HCT116 (cell line): ENCODE measurements around the gene GTPBP1.

ENCODE experiments used
- CBX3 ChIP-seq: IDR thresholded peaks from 2 replicates; pipeline ENCODE4 v1.6.1; 2012; ENCODE audit warnings: low read depth
- CEBPB ChIP-seq: IDR thresholded peaks from 2 replicates; pipeline ENCODE4 v1.6.1; 2012; ENCODE audit warnings: low read depth
- ELF1 ChIP-seq: IDR thresholded peaks from 2 replicates; pipeline ENCODE4 v1.6.1; 2012; ENCODE audit warnings: low read depth, borderline replicate concordance
- EZH2 ChIP-seq: fragments of 200-600 bp; sonication (generic); IDR thresholded peaks from 2 replicates; pipeline ENCODE4 v1.6.1; 2017; ENCODE audit warnings: antibody characterized with exemption, mixed run types
- EZH2phosphoT487 ChIP-seq: fragments of 200-600 bp; IDR thresholded peaks from 2 replicates; pipeline ENCODE4 v1.6.1; 2018; ENCODE audit warnings: antibody characterized with exemption, borderline replicate concordance
- POLR2A ChIP-seq: IDR thresholded peaks from 2 replicates; pipeline ENCODE4 v1.7.0; 2011; ENCODE audit warnings: borderline replicate concordance; ENCODE audit not compliant: insufficient read depth, insufficient read length; ENCODE audit errors: extremely low read depth
- POLR2AphosphoS5 ChIP-seq: IDR thresholded peaks from 2 replicates; pipeline ENCODE4 v1.6.1; 2011; ENCODE audit warnings: mild to moderate bottlenecking, low read depth, low read length, moderate library complexity
- TCF7L2 ChIP-seq: IDR thresholded peaks from 2 replicates; pipeline ENCODE4 v1.7.0; 2011; ENCODE audit warnings: borderline replicate concordance, inconsistent platforms; ENCODE audit not compliant: insufficient read depth, insufficient read length; ENCODE audit errors: extremely low read depth
- ZFX ChIP-seq: fragments of 450-650 bp; IDR thresholded peaks from 2 replicates; pipeline ENCODE4 v1.6.1; 2017
- ZNF274 ChIP-seq: fragments of 200-500 bp; sonication (Bioruptor generic); IDR thresholded peaks from 2 replicates; pipeline ENCODE4 v1.6.1; 2014; ENCODE audit warnings: mild to moderate bottlenecking, low read depth, low read length, inconsistent platforms
- TF ChIP-seq, protein P1 (sequence below), 3 experiments: fragments of 200-600 bp in 1 of 3; sonication (generic) in 1 of 3; IDR thresholded peaks in 2 of 3; conservative IDR thresholded peaks in 1 of 3; 2 replicates each; pipeline ENCODE4 v1.5.1; 2012 to 2017; ENCODE audit warnings: low read depth in 2 of 3, low read length in 2 of 3, antibody characterized with exemption in 1 of 3, borderline replicate concordance in 1 of 3, control low read depth in 1 of 3, mild to moderate bottlenecking in 1 of 3, mixed read lengths in 1 of 3, mixed run types in 1 of 3, moderate library complexity in 1 of 3; ENCODE audit not compliant: insufficient read depth in 1 of 3
- TF ChIP-seq, protein P2 (sequence below): IDR thresholded peaks from 2 replicates; pipeline ENCODE4 v1.6.1; 2012
- TF ChIP-seq, protein P3 (sequence below): IDR thresholded peaks from 2 replicates; pipeline ENCODE4 v1.6.1; 2012; ENCODE audit warnings: low read depth
- TF ChIP-seq, protein P4 (sequence below): IDR thresholded peaks from 2 replicates; pipeline ENCODE4 v1.6.1; 2012

DNA sequence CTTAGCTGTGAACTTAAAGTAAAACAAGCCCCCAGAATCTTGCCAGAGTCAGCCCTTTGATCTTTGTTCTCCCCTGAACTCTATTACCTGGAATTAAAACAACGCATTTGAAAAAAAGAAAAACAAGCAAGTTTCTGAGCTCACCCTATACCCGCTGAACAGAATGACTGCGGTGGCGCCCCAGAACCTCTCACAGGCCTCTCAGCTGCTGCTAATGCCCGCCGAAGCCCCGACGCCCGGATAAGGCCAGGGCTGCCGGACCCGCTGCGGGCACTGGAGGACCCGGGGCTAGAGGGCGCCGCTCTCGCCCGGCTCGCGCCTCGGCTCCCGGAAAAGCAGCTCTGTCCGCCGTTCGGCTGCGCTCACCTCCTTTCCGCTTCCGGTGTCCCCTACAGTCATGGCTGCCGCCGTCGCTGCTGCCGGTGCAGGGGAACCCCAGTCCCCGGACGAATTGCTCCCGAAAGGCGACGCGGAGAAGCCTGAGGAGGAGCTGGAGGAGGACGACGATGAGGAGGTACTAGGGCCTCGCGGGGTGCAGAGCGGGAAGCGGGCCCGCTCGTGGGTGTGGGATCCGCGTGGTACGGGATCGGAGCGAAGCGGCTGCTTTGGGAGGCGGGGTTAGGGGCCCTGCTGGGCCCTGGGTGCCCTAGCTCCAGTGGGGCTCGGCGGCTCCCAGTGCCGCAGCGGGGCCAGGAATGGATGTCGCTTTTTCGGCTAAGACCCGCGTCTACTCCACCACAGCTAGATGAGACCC lies 24.0 kb upstream of the GTPBP1 start, which contains the start of gene TOMM22:
- TF ChIP-seq, protein P1, sequence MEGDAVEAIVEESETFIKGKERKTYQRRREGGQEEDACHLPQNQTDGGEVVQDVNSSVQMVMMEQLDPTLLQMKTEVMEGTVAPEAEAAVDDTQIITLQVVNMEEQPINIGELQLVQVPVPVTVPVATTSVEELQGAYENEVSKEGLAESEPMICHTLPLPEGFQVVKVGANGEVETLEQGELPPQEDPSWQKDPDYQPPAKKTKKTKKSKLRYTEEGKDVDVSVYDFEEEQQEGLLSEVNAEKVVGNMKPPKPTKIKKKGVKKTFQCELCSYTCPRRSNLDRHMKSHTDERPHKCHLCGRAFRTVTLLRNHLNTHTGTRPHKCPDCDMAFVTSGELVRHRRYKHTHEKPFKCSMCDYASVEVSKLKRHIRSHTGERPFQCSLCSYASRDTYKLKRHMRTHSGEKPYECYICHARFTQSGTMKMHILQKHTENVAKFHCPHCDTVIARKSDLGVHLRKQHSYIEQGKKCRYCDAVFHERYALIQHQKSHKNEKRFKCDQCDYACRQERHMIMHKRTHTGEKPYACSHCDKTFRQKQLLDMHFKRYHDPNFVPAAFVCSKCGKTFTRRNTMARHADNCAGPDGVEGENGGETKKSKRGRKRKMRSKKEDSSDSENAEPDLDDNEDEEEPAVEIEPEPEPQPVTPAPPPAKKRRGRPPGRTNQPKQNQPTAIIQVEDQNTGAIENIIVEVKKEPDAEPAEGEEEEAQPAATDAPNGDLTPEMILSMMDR (IDR thresholded peaks at IDR 0.05 in 2 of 3, conservative IDR thresholded peaks at IDR 0.05 in 1 of 3; ENCODE audit: borderline replicate concordance in 1 of 3, insufficient read depth in 1 of 3, low read depth in 2 of 3, low read length in 2 of 3) = peak; percentile 58 to 72 (median 64); a peak in 5 of 6 replicates
- TF ChIP-seq, protein P2, sequence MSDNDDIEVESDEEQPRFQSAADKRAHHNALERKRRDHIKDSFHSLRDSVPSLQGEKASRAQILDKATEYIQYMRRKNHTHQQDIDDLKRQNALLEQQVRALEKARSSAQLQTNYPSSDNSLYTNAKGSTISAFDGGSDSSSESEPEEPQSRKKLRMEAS = peak; percentile 84
- TF ChIP-seq POLR2AphosphoS5 (peak; percentile 84), ZFX (peak; percentile 81), ZNF274 (no peak), POLR2A (peak; percentile 77), EZH2 (no peak), CBX3 (peak; percentile 93), EZH2phosphoT487 (no peak), TCF7L2 (no peak), ELF1 (peak; percentile 73), CEBPB (no peak)
- TF ChIP-seq, protein P3, sequence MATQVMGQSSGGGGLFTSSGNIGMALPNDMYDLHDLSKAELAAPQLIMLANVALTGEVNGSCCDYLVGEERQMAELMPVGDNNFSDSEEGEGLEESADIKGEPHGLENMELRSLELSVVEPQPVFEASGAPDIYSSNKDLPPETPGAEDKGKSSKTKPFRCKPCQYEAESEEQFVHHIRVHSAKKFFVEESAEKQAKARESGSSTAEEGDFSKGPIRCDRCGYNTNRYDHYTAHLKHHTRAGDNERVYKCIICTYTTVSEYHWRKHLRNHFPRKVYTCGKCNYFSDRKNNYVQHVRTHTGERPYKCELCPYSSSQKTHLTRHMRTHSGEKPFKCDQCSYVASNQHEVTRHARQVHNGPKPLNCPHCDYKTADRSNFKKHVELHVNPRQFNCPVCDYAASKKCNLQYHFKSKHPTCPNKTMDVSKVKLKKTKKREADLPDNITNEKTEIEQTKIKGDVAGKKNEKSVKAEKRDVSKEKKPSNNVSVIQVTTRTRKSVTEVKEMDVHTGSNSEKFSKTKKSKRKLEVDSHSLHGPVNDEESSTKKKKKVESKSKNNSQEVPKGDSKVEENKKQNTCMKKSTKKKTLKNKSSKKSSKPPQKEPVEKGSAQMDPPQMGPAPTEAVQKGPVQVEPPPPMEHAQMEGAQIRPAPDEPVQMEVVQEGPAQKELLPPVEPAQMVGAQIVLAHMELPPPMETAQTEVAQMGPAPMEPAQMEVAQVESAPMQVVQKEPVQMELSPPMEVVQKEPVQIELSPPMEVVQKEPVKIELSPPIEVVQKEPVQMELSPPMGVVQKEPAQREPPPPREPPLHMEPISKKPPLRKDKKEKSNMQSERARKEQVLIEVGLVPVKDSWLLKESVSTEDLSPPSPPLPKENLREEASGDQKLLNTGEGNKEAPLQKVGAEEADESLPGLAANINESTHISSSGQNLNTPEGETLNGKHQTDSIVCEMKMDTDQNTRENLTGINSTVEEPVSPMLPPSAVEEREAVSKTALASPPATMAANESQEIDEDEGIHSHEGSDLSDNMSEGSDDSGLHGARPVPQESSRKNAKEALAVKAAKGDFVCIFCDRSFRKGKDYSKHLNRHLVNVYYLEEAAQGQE = no peak
- TF ChIP-seq, protein P4, sequence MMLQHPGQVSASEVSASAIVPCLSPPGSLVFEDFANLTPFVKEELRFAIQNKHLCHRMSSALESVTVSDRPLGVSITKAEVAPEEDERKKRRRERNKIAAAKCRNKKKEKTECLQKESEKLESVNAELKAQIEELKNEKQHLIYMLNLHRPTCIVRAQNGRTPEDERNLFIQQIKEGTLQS = no peak
